ENCODE results near the gene PIP4K2A.
"Not testable (repeated sequence)": the region's sequence is repeated elsewhere in the genome, so short reads cannot be mapped to it uniquely, and the experiment has no call there.

Gene PIP4K2A

GRCh38 chr10:22531441-22531840, 182.9 kb downstream of the PIP4K2A start:
- no peak for TF ChIP-seq CTCF (IDR thresholded peaks at IDR 0.05; ENCODE audit: low read depth, low read length)
- TF ChIP-seq EZH2phosphoT487 (IDR thresholded peaks at IDR 0.05; ENCODE audit: low read depth), result no peak
- Histone ChIP-seq H3K79me2 (ENCODE audit: low read length) (no peaks in the 10 kb centered on the region), H3K27ac (ENCODE audit: low read length) (no peak overlapping the region), H3K4me1 (ENCODE audit: low read length) (no peaks in the 10 kb centered on the region), H3K9ac (ENCODE audit: low read length) (no peak overlapping the region), H3K36me3 (replicated peaks; ENCODE audit: low read depth, low read length) (no peaks in the 10 kb centered on the region), H3K4me3 (ENCODE audit: low read length) (no peak overlapping the region), H3K9me3 (ENCODE audit: insufficient read depth, low read length) (no peaks in the 10 kb centered on the region), H3K4me2 (ENCODE audit: low read length) (no peak overlapping the region), H4K20me1 (ENCODE audit: insufficient read depth, low read length) (no peaks in the 10 kb centered on the region), H2AFZ (ENCODE audit: low read depth, low read length) (no peak overlapping the region), H3K27me3 (ENCODE audit: low read depth, low read length) (no peaks in the 10 kb centered on the region)

- Histone ChIP-seq H3K4me2 (ENCODE audit: low read length) (no peak overlapping the region), H3K36me3 (replicated peaks; ENCODE audit: low read depth, low read length) (no peaks in the 10 kb centered on the region), H3K4me3 (ENCODE audit: low read length) (no peak overlapping the region), H3K9ac (ENCODE audit: low read length) (no peak overlapping the region), H3K27ac (ENCODE audit: low read length) (no peak overlapping the region), H4K20me1 (ENCODE audit: insufficient read depth, low read length) (no peaks in the 10 kb centered on the region), H3K9me3 (ENCODE audit: insufficient read depth, low read length) (no peaks in the 10 kb centered on the region), H3K79me2 (ENCODE audit: low read length) (no peaks in the 10 kb centered on the region), H2AFZ (ENCODE audit: low read depth, low read length) (no peak overlapping the region), H3K27me3 (ENCODE audit: low read depth, low read length) (no peaks in the 10 kb centered on the region), H3K4me1 (ENCODE audit: low read length) (no peaks in the 10 kb centered on the region)
- no peak for TF ChIP-seq EZH2phosphoT487 (IDR thresholded peaks at IDR 0.05; ENCODE audit: low read depth)
- no peak for TF ChIP-seq CTCF (IDR thresholded peaks at IDR 0.05; ENCODE audit: low read depth, low read length)
Measured at GRCh38 chr10:22531008-22531407, 183.4 kb downstream of the PIP4K2A start.

- TF ChIP-seq EZH2phosphoT487 (IDR thresholded peaks at IDR 0.05; ENCODE audit: low read depth) (no peak), CTCF (IDR thresholded peaks at IDR 0.05; ENCODE audit: low read depth, low read length) (no peak)
- H3K27ac ChIP-seq (ENCODE audit: low read length), result no peak overlapping the region
Measured at GRCh38 chr10:22527520-22527919, 186.9 kb downstream of the PIP4K2A start.

GRCh38 chr10:22524333-22524732, 190.0 kb downstream of the PIP4K2A start:
- not testable (repeated sequence) for H3K36me3 ChIP-seq (replicated peaks; ENCODE audit: low read depth, low read length); H4K20me1 ChIP-seq (ENCODE audit: insufficient read depth, low read length); H3K4me3 ChIP-seq (ENCODE audit: low read length); H3K4me2 ChIP-seq (ENCODE audit: low read length); H3K9me3 ChIP-seq (ENCODE audit: insufficient read depth, low read length); H3K27me3 ChIP-seq (ENCODE audit: low read depth, low read length); H3K27ac ChIP-seq (ENCODE audit: low read length); H3K79me2 ChIP-seq (ENCODE audit: low read length); H3K4me1 ChIP-seq (ENCODE audit: low read length); H3K9ac ChIP-seq (ENCODE audit: low read length); H2AFZ ChIP-seq (ENCODE audit: low read depth, low read length)

More at GRCh38 chr10:22527520-22527919, 186.9 kb downstream of the PIP4K2A start:
- Histone ChIP-seq H2AFZ (ENCODE audit: low read depth, low read length) (no peak overlapping the region), H3K4me2 (ENCODE audit: low read length) (no peak overlapping the region), H3K4me3 (ENCODE audit: low read length) (no peak overlapping the region), H3K36me3 (replicated peaks; ENCODE audit: low read depth, low read length) (no peaks in the 10 kb centered on the region), H3K4me1 (ENCODE audit: low read length) (no peaks in the 10 kb centered on the region), H3K9ac (ENCODE audit: low read length) (no peak overlapping the region), H3K9me3 (ENCODE audit: insufficient read depth, low read length) (no peaks in the 10 kb centered on the region), H4K20me1 (ENCODE audit: insufficient read depth, low read length) (no peaks in the 10 kb centered on the region), H3K27me3 (ENCODE audit: low read depth, low read length) (no peaks in the 10 kb centered on the region), H3K79me2 (ENCODE audit: low read length) (no peaks in the 10 kb centered on the region)

- not testable (repeated sequence) for H3K36me3 ChIP-seq (replicated peaks; ENCODE audit: low read depth, low read length); H3K4me3 ChIP-seq (ENCODE audit: low read length); H3K4me2 ChIP-seq (ENCODE audit: low read length); H3K79me2 ChIP-seq (ENCODE audit: low read length); H2AFZ ChIP-seq (ENCODE audit: low read depth, low read length); H3K27me3 ChIP-seq (ENCODE audit: low read depth, low read length); H4K20me1 ChIP-seq (ENCODE audit: insufficient read depth, low read length); H3K4me1 ChIP-seq (ENCODE audit: low read length); H3K27ac ChIP-seq (ENCODE audit: low read length); H3K9ac ChIP-seq (ENCODE audit: low read length); H3K9me3 ChIP-seq (ENCODE audit: insufficient read depth, low read length)
Measured at GRCh38 chr10:22520645-22521044, 193.7 kb downstream of the PIP4K2A start.
